Globus pallidus (tissue), 1 donor: ENCODE data around the gene MYO9B.
"Not testable (repeated sequence)": the region's sequence is repeated elsewhere in the genome, so short reads cannot be mapped to it uniquely, and the experiment has no call there.

Source experiments
- DNase-seq: peaks from one replicate; pipeline ENCODE4 v3.0.0-alpha.2; 2015; ENCODE audit warnings: low spot score

Gene MYO9B

GRCh38 chr19:17184371-17184841, 108.8 kb downstream of the MYO9B start:
- DNase-seq, result no peak

- DNase-seq, result no peak
Measured at GRCh38 chr19:17185590-17185989, 110.0 kb downstream of the MYO9B start.

- DNase-seq, result not testable (repeated sequence)
Measured at GRCh38 chr19:17191736-17192135, 116.2 kb downstream of the MYO9B start.

- DNase-seq, result no peak
Measured at GRCh38 chr19:17192751-17193150, 117.2 kb downstream of the MYO9B start.

GRCh38 chr19:17194608-17195007, 119.0 kb downstream of the MYO9B start:
- no peak for DNase-seq

- no peak for DNase-seq
Measured at GRCh38 chr19:17195106-17195505, 119.5 kb downstream of the MYO9B start.

GRCh38 chr19:17196610-17197009, 121.0 kb downstream of the MYO9B start:
- DNase-seq, result no peak

- DNase-seq, result no peak
Measured at GRCh38 chr19:17197666-17198065, 122.1 kb downstream of the MYO9B start.

- DNase-seq, result no peak
Measured at GRCh38 chr19:17200408-17201079, 125.0 kb downstream of the MYO9B start.

GRCh38 chr19:17202249-17202648, 126.7 kb downstream of the MYO9B start:
- no peak for DNase-seq

GRCh38 chr19:17202713-17203112, 127.1 kb downstream of the MYO9B start:
- no peak for DNase-seq

GRCh38 chr19:17205237-17206140, 129.9 kb downstream of the MYO9B start:
- DNase-seq, result no peak

- DNase-seq, result no peak
Measured at GRCh38 chr19:17206736-17207581, 131.4 kb downstream of the MYO9B start.

- DNase-seq, result no peak
Measured at GRCh38 chr19:17209126-17210036, 133.8 kb downstream of the MYO9B start.

- DNase-seq, result no peak
Measured at GRCh38 chr19:17210296-17210695, 134.7 kb downstream of the MYO9B start.

GRCh38 chr19:17211547-17212446, 136.2 kb downstream of the MYO9B start:
- DNase-seq, result no peak

- DNase-seq, result no peak
Measured at GRCh38 chr19:17213334-17213733, 137.8 kb downstream of the MYO9B start.

- DNase-seq, result no peak
Measured at GRCh38 chr19:17214508-17215126, 139.0 kb downstream of the MYO9B start.

GRCh38 chr19:17215127-17215971, 139.8 kb downstream of the MYO9B start, which contains the start of gene USE1:
Gene USE1, plus strand, starts transcription at chr19:17215357. Its CDS starts 49 bp downstream, at chr19:17215406.
- DNase-seq, result peak; percentile 90
